Coronary artery (tissue), 2 donors: ENCODE results near the gene NACA.
A peak's percentile ranks its signal among the peaks of the same experiment; 100 is the strongest.

Experiments used
- DNase-seq: peaks from one replicate; pipeline ENCODE4 v3.0.0-alpha.2; 2017; ENCODE audit warnings: low spot score
- H3K27ac ChIP-seq, 2 donors: fragments of 200-600 bp; sonication (generic); one replicate each; pipeline ENCODE4 v1.5.1; 2016 to 2019
- H3K4me3 ChIP-seq: fragments of 200-600 bp; sonication (generic); 2 replicates; pipeline ENCODE4 v1.5.1; 2016; ENCODE audit warnings: mild to moderate bottlenecking, moderate library complexity
- CTCF ChIP-seq: fragments of 200-600 bp; sonication (generic); IDR thresholded peaks from one replicate; pipeline ENCODE4 v1.5.1; 2019; ENCODE audit warnings: antibody characterized with exemption

The NACA gene

GRCh38 chr12:56718636-56719035, 6.5 kb downstream of the NACA start:
- no peak overlapping the region for H3K27ac ChIP-seq
- TF ChIP-seq CTCF = no peak
- DNase-seq = peak; percentile 58
- H3K4me3 ChIP-seq = no peak overlapping the region

- peak; percentile 65 for DNase-seq
- Histone ChIP-seq H3K27ac (no peak overlapping the region), H3K4me3 (no peak overlapping the region)
- TF ChIP-seq CTCF = no peak
These were observed 7.0 kb downstream of the NACA start for GRCh38 chr12:56718149-56718548.

- Histone ChIP-seq H3K4me3 (no peak overlapping the region), H3K27ac (no peak overlapping the region)
- peak; percentile 64 for DNase-seq
- TF ChIP-seq CTCF = no peak
These were observed 7.9 kb downstream of the NACA start for GRCh38 chr12:56716933-56717880.

GRCh38 chr12:56716458-56716857, 8.6 kb downstream of the NACA start:
- H3K27ac ChIP-seq = no peak overlapping the region
- H3K4me3 ChIP-seq = no peak overlapping the region
- peak; percentile 22 for DNase-seq
- TF ChIP-seq CTCF = no peak

GRCh38 chr12:56715798-56716197, 9.3 kb downstream of the NACA start:
- Histone ChIP-seq H3K4me3 (no peak overlapping the region), H3K27ac (no peak overlapping the region)
- TF ChIP-seq CTCF = no peak
- DNase-seq = peak; percentile 52

- no peak for TF ChIP-seq CTCF
- no peak overlapping the region for H3K27ac ChIP-seq
- no peak overlapping the region for H3K4me3 ChIP-seq
- DNase-seq = no peak
These were observed 10.6 kb downstream of the NACA start for GRCh38 chr12:56714431-56714929.

GRCh38 chr12:56713345-56713744, 11.8 kb downstream of the NACA start:
- H3K27ac ChIP-seq = no peak overlapping the region
- H3K4me3 ChIP-seq = no peak overlapping the region
- no peak for TF ChIP-seq CTCF
- DNase-seq = no peak
